Measurements from ENCODE around the gene FOXL2.

The FOXL2 gene

DNA sequence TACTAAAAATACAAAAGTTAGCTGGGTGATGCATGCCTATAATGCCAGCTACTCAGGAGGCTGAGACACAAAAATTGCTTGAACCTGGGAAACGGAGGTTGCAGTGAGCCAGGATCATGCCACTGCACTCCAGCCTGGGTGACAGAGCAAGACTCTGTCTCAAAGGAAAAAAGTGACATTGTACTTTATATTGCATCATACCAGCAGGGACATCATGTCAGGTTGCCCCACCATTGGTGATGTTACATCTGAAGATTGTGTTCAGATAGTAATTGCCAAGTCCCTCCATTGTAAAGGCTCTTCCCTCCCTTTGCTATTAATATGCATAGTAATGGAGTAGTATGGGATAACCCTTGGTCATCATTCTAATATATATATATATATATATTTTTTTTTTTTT is 44.8 kb downstream of the FOXL2 start:
- no peak for TF ChIP-seq ISL1 (CRISPR knock-in tag; IDR thresholded peaks at IDR 0.05)
- TF ChIP-seq, protein P1, sequence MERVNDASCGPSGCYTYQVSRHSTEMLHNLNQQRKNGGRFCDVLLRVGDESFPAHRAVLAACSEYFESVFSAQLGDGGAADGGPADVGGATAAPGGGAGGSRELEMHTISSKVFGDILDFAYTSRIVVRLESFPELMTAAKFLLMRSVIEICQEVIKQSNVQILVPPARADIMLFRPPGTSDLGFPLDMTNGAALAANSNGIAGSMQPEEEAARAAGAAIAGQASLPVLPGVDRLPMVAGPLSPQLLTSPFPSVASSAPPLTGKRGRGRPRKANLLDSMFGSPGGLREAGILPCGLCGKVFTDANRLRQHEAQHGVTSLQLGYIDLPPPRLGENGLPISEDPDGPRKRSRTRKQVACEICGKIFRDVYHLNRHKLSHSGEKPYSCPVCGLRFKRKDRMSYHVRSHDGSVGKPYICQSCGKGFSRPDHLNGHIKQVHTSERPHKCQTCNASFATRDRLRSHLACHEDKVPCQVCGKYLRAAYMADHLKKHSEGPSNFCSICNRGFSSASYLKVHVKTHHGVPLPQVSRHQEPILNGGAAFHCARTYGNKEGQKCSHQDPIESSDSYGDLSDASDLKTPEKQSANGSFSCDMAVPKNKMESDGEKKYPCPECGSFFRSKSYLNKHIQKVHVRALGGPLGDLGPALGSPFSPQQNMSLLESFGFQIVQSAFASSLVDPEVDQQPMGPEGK (CRISPR knock-in tag; IDR thresholded peaks at IDR 0.05; ENCODE audit: borderline replicate concordance) = no peak
- TF ChIP-seq ZNF8 (CRISPR knock-in tag; IDR thresholded peaks at IDR 0.05) = no peak
- no peak for TF ChIP-seq GLIS3 (CRISPR knock-in tag; IDR thresholded peaks at IDR 0.05)
- TF ChIP-seq ZFP30 (CRISPR knock-in tag; IDR thresholded peaks at IDR 0.05) = no peak
- no peak for TF ChIP-seq TOX (CRISPR knock-in tag; IDR thresholded peaks at IDR 0.05; ENCODE audit: borderline replicate concordance)
- ATAC-seq = no peak

DNA sequence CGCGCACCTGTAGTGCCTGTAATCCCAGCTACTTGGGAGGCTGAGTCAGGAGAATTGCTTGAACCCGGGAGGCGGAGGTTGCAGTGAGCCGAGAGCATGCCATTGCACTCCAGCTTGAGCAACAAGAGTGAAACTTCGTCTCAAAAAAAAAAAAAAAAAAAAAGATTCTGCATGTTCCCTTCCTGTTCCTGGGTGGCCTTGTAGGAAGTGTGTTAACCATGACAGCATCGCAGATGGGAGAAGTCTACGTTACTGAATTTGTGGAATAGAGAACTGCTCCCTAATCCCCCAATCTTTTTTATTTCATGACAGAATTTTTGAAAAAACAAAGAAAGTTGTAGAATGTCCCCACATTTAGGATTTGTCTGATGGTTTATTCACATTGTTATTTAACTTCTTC is 45.4 kb downstream of the FOXL2 start:
- ATAC-seq = no peak
- no peak for TF ChIP-seq PPARA (CRISPR knock-in tag; IDR thresholded peaks at IDR 0.05; ENCODE audit: borderline replicate concordance)
- TF ChIP-seq ZNF8 (CRISPR knock-in tag; IDR thresholded peaks at IDR 0.05) = no peak
- TF ChIP-seq, protein P1 (CRISPR knock-in tag; IDR thresholded peaks at IDR 0.05; ENCODE audit: borderline replicate concordance) = no peak
- TF ChIP-seq ISL1 (CRISPR knock-in tag; IDR thresholded peaks at IDR 0.05) = no peak
- no peak for TF ChIP-seq ZFP3 (CRISPR knock-in tag; IDR thresholded peaks at IDR 0.05)
- no peak for TF ChIP-seq CSDC2 (CRISPR knock-in tag; IDR thresholded peaks at IDR 0.05)
- TF ChIP-seq ZNF70 (CRISPR knock-in tag; IDR thresholded peaks at IDR 0.05) = no peak
- TF ChIP-seq BACH2 (CRISPR knock-in tag; IDR thresholded peaks at IDR 0.05; ENCODE audit: borderline replicate concordance) = no peak
- no peak for TF ChIP-seq ARNTL (CRISPR knock-in tag; IDR thresholded peaks at IDR 0.05; ENCODE audit: borderline replicate concordance, low read depth)
- no peak for TF ChIP-seq TCF4 (CRISPR knock-in tag; IDR thresholded peaks at IDR 0.05; ENCODE audit: borderline replicate concordance)
- TF ChIP-seq, protein P2, sequence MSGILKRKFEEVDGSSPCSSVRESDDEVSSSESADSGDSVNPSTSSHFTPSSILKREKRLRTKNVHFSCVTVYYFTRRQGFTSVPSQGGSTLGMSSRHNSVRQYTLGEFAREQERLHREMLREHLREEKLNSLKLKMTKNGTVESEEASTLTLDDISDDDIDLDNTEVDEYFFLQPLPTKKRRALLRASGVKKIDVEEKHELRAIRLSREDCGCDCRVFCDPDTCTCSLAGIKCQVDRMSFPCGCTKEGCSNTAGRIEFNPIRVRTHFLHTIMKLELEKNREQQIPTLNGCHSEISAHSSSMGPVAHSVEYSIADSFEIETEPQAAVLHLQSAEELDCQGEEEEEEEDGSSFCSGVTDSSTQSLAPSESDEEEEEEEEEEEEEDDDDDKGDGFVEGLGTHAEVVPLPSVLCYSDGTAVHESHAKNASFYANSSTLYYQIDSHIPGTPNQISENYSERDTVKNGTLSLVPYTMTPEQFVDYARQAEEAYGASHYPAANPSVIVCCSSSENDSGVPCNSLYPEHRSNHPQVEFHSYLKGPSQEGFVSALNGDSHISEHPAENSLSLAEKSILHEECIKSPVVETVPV (CRISPR knock-in tag; IDR thresholded peaks at IDR 0.05) = no peak
- no peak for TF ChIP-seq OSR1 (CRISPR knock-in tag; IDR thresholded peaks at IDR 0.05)
- TF ChIP-seq, protein P3, sequence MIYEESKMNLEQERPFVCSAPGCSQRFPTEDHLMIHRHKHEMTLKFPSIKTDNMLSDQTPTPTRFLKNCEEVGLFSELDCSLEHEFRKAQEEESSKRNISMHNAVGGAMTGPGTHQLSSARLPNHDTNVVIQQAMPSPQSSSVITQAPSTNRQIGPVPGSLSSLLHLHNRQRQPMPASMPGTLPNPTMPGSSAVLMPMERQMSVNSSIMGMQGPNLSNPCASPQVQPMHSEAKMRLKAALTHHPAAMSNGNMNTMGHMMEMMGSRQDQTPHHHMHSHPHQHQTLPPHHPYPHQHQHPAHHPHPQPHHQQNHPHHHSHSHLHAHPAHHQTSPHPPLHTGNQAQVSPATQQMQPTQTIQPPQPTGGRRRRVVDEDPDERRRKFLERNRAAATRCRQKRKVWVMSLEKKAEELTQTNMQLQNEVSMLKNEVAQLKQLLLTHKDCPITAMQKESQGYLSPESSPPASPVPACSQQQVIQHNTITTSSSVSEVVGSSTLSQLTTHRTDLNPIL (CRISPR knock-in tag; IDR thresholded peaks at IDR 0.05; ENCODE audit: low read depth) = no peak

DNA sequence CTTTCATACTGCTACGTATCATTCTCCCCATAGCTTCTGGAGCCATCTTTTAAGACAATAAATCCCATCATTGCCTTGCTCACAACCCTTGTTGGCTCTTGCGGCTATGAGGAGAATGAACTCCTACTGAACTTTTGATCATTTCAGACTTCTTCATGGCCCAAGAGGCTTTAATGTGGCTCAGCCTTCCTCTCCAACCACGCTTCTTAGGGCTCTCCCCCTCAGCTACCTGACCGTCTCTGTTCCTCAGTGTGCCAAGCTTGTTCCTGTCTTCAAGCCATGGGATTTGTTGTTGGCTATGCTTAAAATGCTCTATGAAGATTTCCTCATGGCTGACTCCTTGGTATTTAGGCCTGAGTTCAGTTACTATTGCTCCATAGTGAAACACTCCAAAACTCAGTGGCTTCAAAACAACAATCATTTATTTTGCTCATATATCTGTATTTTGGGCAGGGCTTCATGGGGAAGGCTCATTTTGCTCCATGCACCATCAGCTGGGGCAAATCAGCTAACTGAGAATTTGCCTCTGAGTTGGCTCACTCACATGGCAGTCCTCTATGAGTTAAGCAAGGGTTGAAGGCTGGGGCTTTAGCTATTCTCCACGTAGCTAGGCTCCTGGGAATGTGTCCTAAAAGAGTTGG is 47.5 kb downstream of the FOXL2 start:
- no peak for ATAC-seq
- TF ChIP-seq CSDC2 (CRISPR knock-in tag; IDR thresholded peaks at IDR 0.05) (no peak), ISL1 (CRISPR knock-in tag; IDR thresholded peaks at IDR 0.05) (no peak), BACH2 (CRISPR knock-in tag; IDR thresholded peaks at IDR 0.05; ENCODE audit: borderline replicate concordance) (no peak), TOX (CRISPR knock-in tag; IDR thresholded peaks at IDR 0.05; ENCODE audit: borderline replicate concordance) (no peak), RARB (CRISPR knock-in tag; IDR thresholded peaks at IDR 0.05) (no peak), ZNF70 (CRISPR knock-in tag; IDR thresholded peaks at IDR 0.05) (no peak), ARNTL (CRISPR knock-in tag; IDR thresholded peaks at IDR 0.05; ENCODE audit: borderline replicate concordance, low read depth) (no peak), TCF4 (CRISPR knock-in tag; IDR thresholded peaks at IDR 0.05; ENCODE audit: borderline replicate concordance) (no peak), SNAI2 (CRISPR knock-in tag; IDR thresholded peaks at IDR 0.05) (no peak), GLIS3 (CRISPR knock-in tag; IDR thresholded peaks at IDR 0.05) (no peak), ZC3H10 (CRISPR knock-in tag; IDR thresholded peaks at IDR 0.05) (no peak), OSR1 (CRISPR knock-in tag; IDR thresholded peaks at IDR 0.05) (no peak), ZNF8 (CRISPR knock-in tag; IDR thresholded peaks at IDR 0.05) (no peak), ZNF565 (CRISPR knock-in tag; conservative IDR thresholded peaks at IDR 0.05; ENCODE audit: low read depth) (no peak)
- TF ChIP-seq, protein P4, sequence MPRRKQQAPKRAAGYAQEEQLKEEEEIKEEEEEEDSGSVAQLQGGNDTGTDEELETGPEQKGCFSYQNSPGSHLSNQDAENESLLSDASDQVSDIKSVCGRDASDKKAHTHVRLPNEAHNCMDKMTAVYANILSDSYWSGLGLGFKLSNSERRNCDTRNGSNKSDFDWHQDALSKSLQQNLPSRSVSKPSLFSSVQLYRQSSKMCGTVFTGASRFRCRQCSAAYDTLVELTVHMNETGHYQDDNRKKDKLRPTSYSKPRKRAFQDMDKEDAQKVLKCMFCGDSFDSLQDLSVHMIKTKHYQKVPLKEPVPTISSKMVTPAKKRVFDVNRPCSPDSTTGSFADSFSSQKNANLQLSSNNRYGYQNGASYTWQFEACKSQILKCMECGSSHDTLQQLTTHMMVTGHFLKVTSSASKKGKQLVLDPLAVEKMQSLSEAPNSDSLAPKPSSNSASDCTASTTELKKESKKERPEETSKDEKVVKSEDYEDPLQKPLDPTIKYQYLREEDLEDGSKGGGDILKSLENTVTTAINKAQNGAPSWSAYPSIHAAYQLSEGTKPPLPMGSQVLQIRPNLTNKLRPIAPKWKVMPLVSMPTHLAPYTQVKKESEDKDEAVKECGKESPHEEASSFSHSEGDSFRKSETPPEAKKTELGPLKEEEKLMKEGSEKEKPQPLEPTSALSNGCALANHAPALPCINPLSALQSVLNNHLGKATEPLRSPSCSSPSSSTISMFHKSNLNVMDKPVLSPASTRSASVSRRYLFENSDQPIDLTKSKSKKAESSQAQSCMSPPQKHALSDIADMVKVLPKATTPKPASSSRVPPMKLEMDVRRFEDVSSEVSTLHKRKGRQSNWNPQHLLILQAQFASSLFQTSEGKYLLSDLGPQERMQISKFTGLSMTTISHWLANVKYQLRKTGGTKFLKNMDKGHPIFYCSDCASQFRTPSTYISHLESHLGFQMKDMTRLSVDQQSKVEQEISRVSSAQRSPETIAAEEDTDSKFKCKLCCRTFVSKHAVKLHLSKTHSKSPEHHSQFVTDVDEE (CRISPR knock-in tag; IDR thresholded peaks at IDR 0.05) = no peak
- TF ChIP-seq, protein P5, sequence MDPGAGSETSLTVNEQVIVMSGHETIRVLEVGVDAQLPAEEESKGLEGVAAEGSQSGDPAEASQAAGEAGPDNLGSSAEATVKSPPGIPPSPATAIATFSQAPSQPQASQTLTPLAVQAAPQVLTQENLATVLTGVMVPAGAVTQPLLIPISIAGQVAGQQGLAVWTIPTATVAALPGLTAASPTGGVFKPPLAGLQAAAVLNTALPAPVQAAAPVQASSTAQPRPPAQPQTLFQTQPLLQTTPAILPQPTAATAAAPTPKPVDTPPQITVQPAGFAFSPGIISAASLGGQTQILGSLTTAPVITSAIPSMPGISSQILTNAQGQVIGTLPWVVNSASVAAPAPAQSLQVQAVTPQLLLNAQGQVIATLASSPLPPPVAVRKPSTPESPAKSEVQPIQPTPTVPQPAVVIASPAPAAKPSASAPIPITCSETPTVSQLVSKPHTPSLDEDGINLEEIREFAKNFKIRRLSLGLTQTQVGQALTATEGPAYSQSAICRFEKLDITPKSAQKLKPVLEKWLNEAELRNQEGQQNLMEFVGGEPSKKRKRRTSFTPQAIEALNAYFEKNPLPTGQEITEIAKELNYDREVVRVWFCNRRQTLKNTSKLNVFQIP (CRISPR knock-in tag; IDR thresholded peaks at IDR 0.05; ENCODE audit: borderline replicate concordance, low read depth) = no peak
- TF ChIP-seq, protein P3 (CRISPR knock-in tag; IDR thresholded peaks at IDR 0.05; ENCODE audit: low read depth) = no peak
- TF ChIP-seq, protein P2 (CRISPR knock-in tag; IDR thresholded peaks at IDR 0.05) = no peak
